Activated T-cell treated with anti-CD3 and anti-CD28 coated beads, Interleukin-2, amount 50 U/mL, for 24 hours (primary cell): ENCODE measurements around the gene MEGF11.

ENCODE experiments used
- DNase-seq: peaks from one replicate; pipeline ENCODE4 v3.0.0-alpha.2; 2020
- H3K27ac Mint-ChIP-seq: 2 replicates; pipeline ENCODE4 v1.8.0; 2020; ENCODE audit warnings: mild to moderate bottlenecking, mixed read lengths
- H3K27me3 Mint-ChIP-seq: 2 replicates; pipeline ENCODE4 v1.8.0; 2020; ENCODE audit warnings: mixed read lengths
- H3K36me3 Mint-ChIP-seq: 2 replicates; pipeline ENCODE4 v1.8.0; 2020; ENCODE audit warnings: low read depth, mixed read lengths
- H3K4me1 Mint-ChIP-seq: 2 replicates; pipeline ENCODE4 v1.8.0; 2020; ENCODE audit warnings: low read depth, mixed read lengths
- H3K4me3 Mint-ChIP-seq: 2 replicates; pipeline ENCODE4 v1.8.0; 2020; ENCODE audit warnings: mild to moderate bottlenecking, moderate library complexity, mixed read lengths
- H3K9me3 Mint-ChIP-seq: 2 replicates; pipeline ENCODE4 v1.8.0; 2020; ENCODE audit warnings: mixed read lengths

MEGF11 gene

GRCh38 chr15:66095871-66096687, 157.5 kb downstream of the MEGF11 start:
- Mint-ChIP-seq H3K9me3 (no peaks in the 10 kb centered on the region), H3K27ac (no peak overlapping the region), H3K4me3 (no peak overlapping the region), H3K36me3 (no peaks in the 10 kb centered on the region), H3K4me1 (no peaks in the 10 kb centered on the region), H3K27me3 (peaks cover 12% of the 10 kb centered on the region)
- no peak for DNase-seq

- no peak for DNase-seq
- H3K27ac Mint-ChIP-seq: no peak overlapping the region
- peaks cover 8% of the 10 kb centered on the region for H3K27me3 Mint-ChIP-seq
- no peaks in the 10 kb centered on the region for H3K36me3 Mint-ChIP-seq
- H3K4me1 Mint-ChIP-seq: no peaks in the 10 kb centered on the region
- H3K9me3 Mint-ChIP-seq: no peaks in the 10 kb centered on the region
- H3K4me3 Mint-ChIP-seq: no peak overlapping the region
Observed at GRCh38 chr15:66094331-66094730, 159.2 kb downstream of the MEGF11 start.

GRCh38 chr15:66092053-66093016, 161.2 kb downstream of the MEGF11 start:
- no peak overlapping the region for H3K27ac Mint-ChIP-seq
- DNase-seq: no peak
- no peaks in the 10 kb centered on the region for H3K4me1 Mint-ChIP-seq
- no peak overlapping the region for H3K4me3 Mint-ChIP-seq
- H3K36me3 Mint-ChIP-seq: no peaks in the 10 kb centered on the region
- H3K9me3 Mint-ChIP-seq: no peaks in the 10 kb centered on the region
- peaks cover 4% of the 10 kb centered on the region for H3K27me3 Mint-ChIP-seq

- Mint-ChIP-seq H3K4me3 (no peak overlapping the region), H3K9me3 (peaks cover 1% of the 10 kb centered on the region), H3K27me3 (peaks cover 10% of the 10 kb centered on the region), H3K27ac (no peak overlapping the region), H3K36me3 (no peaks in the 10 kb centered on the region), H3K4me1 (no peaks in the 10 kb centered on the region)
- no peak for DNase-seq
Observed at GRCh38 chr15:66089509-66089908, 164.0 kb downstream of the MEGF11 start.

GRCh38 chr15:66089049-66089448, 164.5 kb downstream of the MEGF11 start:
- peaks cover 6% of the 10 kb centered on the region for H3K9me3 Mint-ChIP-seq
- H3K27ac Mint-ChIP-seq: no peak overlapping the region
- no peak overlapping the region for H3K4me3 Mint-ChIP-seq
- no peak for DNase-seq
- H3K27me3 Mint-ChIP-seq: peaks cover 13% of the 10 kb centered on the region
- H3K4me1 Mint-ChIP-seq: no peaks in the 10 kb centered on the region
- no peaks in the 10 kb centered on the region for H3K36me3 Mint-ChIP-seq

- no peak overlapping the region for H3K27ac Mint-ChIP-seq
- no peak for DNase-seq
- H3K36me3 Mint-ChIP-seq: no peaks in the 10 kb centered on the region
- H3K9me3 Mint-ChIP-seq: peaks cover 7% of the 10 kb centered on the region
- peaks cover 11% of the 10 kb centered on the region for H3K27me3 Mint-ChIP-seq
- H3K4me3 Mint-ChIP-seq: no peak overlapping the region
- no peaks in the 10 kb centered on the region for H3K4me1 Mint-ChIP-seq
Observed at GRCh38 chr15:66085128-66085527, 168.4 kb downstream of the MEGF11 start.

GRCh38 chr15:66084704-66085103, 168.8 kb downstream of the MEGF11 start:
- Mint-ChIP-seq H3K27ac (no peak overlapping the region), H3K36me3 (no peaks in the 10 kb centered on the region), H3K4me1 (no peaks in the 10 kb centered on the region), H3K27me3 (peaks cover 11% of the 10 kb centered on the region), H3K9me3 (peaks cover 7% of the 10 kb centered on the region), H3K4me3 (no peak overlapping the region)
- DNase-seq: no peak

- H3K4me1 Mint-ChIP-seq: no peaks in the 10 kb centered on the region
- H3K4me3 Mint-ChIP-seq: no peak overlapping the region
- no peak for DNase-seq
- peaks cover 7% of the 10 kb centered on the region for H3K9me3 Mint-ChIP-seq
- no peaks in the 10 kb centered on the region for H3K36me3 Mint-ChIP-seq
- peaks cover 27% of the 10 kb centered on the region for H3K27me3 Mint-ChIP-seq
- no peak overlapping the region for H3K27ac Mint-ChIP-seq
Observed at GRCh38 chr15:66080717-66081398, 172.7 kb downstream of the MEGF11 start.

- Mint-ChIP-seq H3K9me3 (no peaks in the 10 kb centered on the region), H3K4me3 (no peak overlapping the region), H3K27ac (no peak overlapping the region), H3K27me3 (peaks cover 17% of the 10 kb centered on the region), H3K36me3 (no peaks in the 10 kb centered on the region), H3K4me1 (no peaks in the 10 kb centered on the region)
- DNase-seq: no peak
Observed at GRCh38 chr15:66078929-66079275, 174.6 kb downstream of the MEGF11 start.

- H3K36me3 Mint-ChIP-seq: no peaks in the 10 kb centered on the region
- no peaks in the 10 kb centered on the region for H3K4me1 Mint-ChIP-seq
- H3K9me3 Mint-ChIP-seq: no peaks in the 10 kb centered on the region
- no peak for DNase-seq
- H3K27me3 Mint-ChIP-seq: peaks cover 17% of the 10 kb centered on the region
- H3K4me3 Mint-ChIP-seq: no peak overlapping the region
- no peak overlapping the region for H3K27ac Mint-ChIP-seq
Observed at GRCh38 chr15:66078196-66078928, 175.2 kb downstream of the MEGF11 start.

GRCh38 chr15:66077320-66077663, 176.3 kb downstream of the MEGF11 start:
- Mint-ChIP-seq H3K36me3 (no peaks in the 10 kb centered on the region), H3K27me3 (peaks cover 17% of the 10 kb centered on the region), H3K27ac (no peak overlapping the region), H3K4me1 (no peaks in the 10 kb centered on the region), H3K4me3 (no peak overlapping the region), H3K9me3 (no peaks in the 10 kb centered on the region)
- no peak for DNase-seq

- Mint-ChIP-seq H3K27ac (no peak overlapping the region), H3K9me3 (no peaks in the 10 kb centered on the region), H3K4me1 (no peaks in the 10 kb centered on the region), H3K4me3 (no peak overlapping the region), H3K27me3 (peaks cover 17% of the 10 kb centered on the region), H3K36me3 (no peaks in the 10 kb centered on the region)
- no peak for DNase-seq
Observed at GRCh38 chr15:66076591-66077319, 176.8 kb downstream of the MEGF11 start.

- no peak for DNase-seq
- Mint-ChIP-seq H3K36me3 (no peaks in the 10 kb centered on the region), H3K9me3 (no peaks in the 10 kb centered on the region), H3K4me1 (no peaks in the 10 kb centered on the region), H3K4me3 (no peak overlapping the region), H3K27me3 (peaks cover 17% of the 10 kb centered on the region), H3K27ac (no peak overlapping the region)
Observed at GRCh38 chr15:66075947-66076346, 177.6 kb downstream of the MEGF11 start.
